HG03432 (cell line): ENCODE data around the gene LPCAT1.

Experiments
- ATAC-seq: cut with Tn5 transposase; IDR thresholded peaks from one replicate; pipeline ENCODE4 v1.9.1; 2021; ENCODE audit warnings: mild to moderate bottlenecking, moderate library complexity; ENCODE audit not compliant: unreplicated experiment

Gene LPCAT1

DNA sequence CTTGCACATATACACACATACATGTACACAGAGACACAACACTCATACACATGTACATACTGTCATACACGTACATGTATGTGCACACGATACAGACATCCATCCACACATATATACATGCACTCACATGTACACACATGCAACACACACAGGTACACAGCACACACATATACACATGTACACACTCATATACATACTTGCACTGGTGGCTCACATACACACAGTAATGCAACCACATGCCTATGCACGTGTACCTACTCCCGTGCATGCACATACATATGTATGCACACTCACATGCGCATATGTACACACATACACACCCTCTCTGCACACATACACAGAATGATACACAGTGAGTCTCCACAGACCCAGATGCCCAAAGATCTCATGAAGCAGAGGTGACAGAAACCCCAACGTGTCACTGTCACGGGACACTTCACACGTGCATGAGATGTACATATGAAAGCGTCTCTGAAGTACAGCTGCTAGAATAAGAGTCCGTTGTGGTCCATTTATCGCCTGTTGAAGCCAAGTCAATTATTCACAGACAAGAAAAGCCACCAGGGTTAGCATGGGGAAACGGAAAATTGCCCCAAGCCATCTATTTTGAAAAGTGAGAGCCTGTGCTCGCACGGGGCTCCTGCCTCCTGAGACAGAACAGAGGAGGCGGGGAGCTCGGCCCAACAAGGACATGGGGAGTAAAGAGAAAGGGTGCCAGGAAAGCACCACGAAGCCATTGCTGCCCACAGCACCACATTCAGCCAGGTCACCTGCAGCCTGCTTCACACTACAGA is 24.9 kb downstream of the LPCAT1 start:
- ATAC-seq = peak; percentile 33

DNA sequence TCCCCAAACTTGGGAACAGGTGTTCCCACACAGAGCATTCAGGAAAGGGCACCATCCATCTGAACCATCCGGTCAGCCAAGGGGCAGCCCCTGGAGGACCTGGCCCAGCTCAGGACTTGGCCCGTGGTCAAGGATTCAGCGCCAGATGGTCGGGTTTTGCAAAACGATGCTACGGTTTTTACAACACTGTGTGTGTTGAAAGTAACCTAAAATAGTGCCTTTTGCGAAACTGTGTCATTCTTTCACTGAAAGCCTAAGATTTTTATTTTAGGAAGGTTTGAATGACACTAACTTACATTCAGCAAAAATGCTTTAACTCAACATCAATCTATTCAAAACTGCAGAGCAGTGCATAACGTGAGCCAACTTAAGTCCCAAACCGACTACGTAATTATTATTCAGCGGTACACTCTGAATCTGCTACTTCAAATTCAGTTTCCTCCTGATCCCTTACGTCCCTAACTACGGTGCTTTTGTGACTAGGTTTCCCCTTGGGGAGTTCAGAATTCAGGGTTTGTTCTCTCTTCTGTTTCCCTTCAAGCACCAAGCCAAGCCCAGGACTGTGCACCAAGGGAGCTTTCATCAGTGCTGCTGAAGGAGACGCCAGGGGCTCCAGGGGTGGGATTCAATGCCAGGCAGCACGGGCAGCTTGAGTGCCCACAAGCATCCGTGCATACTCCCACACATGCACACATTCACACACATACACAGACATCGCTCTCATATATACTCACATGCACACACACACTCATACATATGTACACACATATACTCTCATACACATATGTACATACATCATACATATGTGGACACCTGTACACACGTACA is 25.8 kb downstream of the LPCAT1 start:
- ATAC-seq = peak; percentile 28

DNA sequence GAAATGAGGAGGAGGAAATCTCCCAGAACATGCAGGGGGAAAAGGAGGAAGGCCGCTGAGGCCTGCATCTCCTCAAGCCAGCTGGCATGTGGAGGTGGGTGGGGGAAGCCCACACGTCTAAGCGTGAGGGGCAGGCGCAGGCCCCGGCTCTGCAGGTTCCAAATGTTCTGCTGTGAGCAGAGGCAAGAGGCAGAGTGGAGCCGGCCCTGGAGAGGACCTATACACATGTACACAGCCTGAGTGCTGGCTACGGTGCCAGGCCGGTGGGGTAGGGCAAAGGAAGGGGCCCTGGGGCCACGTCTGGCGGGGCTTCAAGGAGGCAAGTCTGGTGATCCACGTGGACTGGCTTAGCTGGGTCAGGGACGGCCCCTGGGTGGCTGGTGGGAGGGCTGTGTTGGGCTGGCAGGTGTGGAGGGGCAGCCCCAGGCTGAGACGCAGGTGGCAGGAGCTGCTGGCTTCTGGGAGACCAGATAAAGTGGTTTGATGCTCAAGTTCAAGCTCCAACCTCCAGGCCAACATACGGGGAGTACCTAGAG is 26.4 kb downstream of the LPCAT1 start:
- ATAC-seq = peak; percentile 39

DNA sequence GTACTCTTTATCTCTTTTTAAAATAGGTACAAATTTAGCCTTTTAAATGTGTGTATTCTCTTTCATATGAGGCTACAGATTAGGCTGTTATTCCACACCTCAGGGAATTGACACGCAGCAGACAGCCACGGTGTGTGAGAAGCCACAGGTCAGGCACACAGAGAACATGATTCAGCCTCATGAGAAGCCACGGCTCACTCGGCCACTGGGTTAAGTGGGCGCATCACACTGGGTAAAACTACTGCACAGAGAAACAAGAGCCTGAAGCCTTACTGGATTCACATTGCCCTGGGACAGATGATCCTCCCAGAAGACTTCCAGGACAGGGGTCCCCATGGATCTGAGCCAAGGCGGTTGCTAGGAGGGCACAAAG is 28.2 kb downstream of the LPCAT1 start:
- ATAC-seq = no peak

DNA sequence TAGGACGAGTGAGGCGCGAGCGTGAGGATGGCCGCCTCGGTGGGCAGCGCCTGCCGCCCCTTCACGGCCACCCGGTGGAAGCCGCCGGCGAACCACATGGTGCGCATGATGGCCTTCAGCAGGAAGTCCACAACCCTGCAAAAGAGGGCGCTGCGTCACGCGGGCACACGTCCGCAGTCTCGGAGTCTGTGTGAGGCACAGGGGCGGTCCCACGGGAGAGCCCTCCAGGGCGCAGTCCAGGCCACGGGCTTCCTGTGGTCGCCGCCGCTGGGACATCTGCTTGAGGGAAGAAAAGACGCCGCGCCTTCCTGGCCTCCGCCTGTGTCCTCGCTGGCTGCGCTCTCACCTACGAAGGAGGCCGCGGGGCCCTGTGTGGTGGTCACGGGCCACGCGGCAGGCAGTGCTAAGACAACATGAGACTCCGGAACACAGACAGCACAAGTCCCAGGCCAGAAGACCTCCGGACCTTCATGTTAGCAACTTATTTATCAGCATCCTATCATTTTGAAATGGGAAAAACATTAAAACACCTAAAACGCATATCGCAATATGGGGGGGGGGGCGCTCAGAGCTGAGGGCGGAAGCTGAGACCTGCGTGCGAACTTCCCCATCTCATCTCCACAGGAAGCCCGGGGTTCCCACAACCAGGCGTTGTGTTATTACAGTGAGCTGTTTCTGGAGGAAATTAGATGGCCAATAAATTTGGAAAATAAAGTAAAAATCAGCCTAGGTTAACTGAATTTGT is 28.8 kb downstream of the LPCAT1 start:
- ATAC-seq = peak; percentile 40

DNA sequence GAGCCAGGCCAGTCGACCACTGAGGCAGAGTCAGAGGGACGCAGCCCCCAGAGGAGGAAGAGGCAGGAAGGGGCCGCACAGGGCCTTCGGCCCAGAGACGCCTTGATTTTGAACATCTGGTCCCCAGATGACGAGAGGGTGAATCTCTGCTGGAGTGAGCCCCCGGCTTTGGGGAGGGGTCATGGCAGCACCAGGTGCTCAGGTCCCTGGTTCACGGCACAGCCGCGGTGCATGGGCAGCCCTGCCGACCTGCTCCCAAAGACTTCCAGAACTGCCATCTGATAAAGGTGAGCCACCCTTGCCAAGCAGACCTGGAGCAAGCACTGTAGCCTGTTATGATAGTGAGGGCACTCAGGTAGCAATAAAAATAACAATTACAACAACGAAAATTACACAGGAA is 29.8 kb downstream of the LPCAT1 start:
- ATAC-seq = no peak

DNA sequence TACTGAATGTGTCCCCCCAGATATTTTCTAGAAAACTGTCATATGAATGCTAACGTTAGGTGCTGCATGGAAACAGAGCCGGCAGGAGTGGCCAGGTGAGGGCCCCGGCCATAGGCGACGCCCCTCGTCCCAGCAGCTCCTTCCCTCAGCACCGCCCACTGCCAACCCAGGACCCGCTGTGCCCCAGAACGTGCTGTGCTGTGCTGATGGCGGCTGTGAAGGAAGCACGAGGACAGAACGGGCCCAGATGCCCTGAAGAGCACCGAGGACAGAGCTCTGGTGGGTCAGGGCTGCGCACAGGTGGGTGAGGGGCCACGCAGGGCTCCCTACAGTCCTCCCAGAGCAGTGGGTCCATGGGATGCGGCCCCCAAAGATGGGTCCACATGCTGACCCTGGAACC is 30.3 kb downstream of the LPCAT1 start:
- ATAC-seq = no peak

DNA sequence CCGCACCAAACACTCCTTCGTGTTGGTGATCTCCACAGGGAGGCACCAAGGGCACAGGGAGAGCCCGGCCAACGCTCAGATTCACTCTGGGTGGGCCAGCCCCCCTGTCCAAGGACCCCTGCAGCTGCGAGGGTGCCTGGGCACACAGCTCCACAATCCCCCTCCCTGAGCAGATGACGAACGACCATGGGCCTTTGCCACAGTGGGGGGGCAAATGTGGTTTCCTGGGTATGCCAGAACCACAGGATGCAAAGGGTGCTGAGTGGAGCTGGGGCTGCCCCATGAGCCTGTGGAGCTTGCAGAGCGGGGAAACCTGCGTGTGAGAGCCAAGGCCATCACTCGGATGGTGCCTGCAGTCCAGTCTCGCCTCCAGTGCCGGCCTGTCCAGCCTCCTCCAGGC is 31.0 kb downstream of the LPCAT1 start:
- ATAC-seq = no peak

DNA sequence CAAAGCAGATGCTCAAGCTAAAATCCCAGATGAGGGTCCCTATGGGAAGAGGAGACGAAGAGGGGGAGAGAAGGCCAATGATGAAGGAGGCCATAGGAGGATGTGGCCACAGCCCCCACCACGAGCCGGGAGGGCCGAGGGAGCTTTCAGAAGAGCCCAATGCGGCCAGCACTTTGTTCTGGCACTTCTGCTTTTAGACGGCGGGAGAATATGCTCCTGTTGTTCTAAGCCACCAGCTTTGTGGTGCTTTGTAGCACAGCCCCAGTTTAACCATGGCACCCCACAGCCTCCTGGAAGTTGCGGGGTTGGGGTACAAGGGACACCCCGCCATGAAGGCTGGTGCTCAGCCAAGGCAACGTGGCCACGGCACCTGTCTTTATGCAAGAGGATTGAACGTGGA is 33.4 kb downstream of the LPCAT1 start:
- ATAC-seq = no peak

DNA sequence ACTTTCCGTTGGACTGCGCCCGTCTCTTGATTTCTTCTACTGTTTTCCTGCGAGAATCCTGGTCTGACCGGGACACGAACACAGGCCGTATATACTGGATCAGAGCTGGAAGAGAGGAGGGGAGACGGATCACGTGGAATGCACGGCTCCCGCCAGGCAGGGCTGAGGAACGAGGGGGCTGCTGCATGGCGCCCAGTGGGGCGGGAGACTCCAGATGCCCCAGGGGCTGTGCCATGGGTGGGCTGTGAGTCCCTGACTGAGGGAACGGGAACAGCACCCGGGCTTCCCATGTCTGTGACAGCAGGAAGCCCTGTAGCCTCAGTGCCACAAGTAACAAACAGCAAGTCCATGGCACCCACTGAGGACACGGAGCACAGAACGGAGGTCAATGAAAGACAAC is 34.0 kb downstream of the LPCAT1 start:
- no peak for ATAC-seq

DNA sequence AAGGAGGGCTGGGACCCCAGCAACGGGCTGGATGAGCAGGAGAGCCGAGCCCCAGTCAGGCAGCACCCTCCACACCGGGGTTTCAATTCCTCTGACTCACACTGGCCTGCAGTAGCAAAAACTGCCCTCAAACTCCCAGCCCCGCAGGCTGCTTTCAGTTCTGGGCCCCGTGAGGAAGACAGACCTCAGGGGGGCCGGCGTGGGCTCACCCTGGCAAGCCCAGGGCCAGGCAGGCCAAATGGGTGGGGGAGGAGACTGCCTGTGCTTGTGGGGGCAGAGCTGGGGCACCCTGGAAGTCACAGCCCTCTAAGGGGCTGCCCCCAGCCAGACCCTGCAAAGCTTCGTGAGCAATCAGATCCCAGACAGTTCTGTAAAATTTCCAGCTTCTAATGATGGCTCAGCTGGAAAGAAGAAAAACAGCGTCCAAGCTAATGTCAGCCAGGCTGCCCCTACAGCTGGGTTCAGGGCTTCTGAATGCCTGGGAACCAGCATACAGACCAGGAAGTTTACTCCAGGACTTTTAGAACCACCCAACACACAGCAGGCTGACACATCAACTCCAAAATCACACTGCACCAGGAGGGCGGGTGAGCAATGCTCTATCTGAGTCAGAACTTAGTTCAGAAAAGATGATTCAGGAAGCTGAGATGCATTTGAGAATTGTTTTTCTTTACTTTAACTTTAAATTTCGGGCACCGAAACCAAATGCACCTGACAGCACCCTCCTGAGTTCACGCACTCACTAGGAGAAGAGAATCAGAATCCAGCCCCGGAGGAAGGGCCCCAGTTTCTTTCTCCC is 34.7 kb downstream of the LPCAT1 start:
- peak; percentile 49 for ATAC-seq

DNA sequence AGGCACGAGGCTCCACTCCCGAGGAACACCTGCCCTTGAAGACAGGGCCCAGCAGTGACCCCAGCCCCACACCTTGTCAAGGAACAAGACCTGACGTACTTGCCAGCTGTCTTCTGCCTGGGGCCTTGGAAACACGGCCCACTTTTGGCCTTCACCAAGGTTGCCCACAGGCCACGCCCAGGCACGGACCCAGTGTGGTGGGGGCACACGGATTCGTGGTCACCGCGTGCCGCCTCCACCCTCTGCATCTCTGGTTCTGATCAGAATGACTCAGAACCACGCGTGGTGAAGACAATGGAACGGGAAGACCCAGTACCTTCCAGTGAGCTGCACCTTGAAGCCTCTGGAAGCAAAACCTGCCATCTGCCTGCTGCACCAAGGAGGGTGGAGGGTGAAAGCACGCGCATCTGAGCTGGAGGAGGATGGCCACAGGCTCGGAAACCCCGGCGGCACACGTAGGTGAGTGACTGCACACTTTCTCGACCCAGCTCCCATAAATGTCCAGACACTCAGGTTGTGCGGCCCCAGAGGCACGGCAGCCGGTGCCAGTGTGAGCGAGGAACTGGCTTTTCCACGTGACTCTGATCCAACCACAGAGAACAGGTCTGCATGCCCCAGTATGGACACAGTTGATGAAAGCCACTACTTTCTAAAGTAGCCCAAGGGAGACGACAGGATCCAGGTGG is 36.5 kb downstream of the LPCAT1 start:
- no peak for ATAC-seq

DNA sequence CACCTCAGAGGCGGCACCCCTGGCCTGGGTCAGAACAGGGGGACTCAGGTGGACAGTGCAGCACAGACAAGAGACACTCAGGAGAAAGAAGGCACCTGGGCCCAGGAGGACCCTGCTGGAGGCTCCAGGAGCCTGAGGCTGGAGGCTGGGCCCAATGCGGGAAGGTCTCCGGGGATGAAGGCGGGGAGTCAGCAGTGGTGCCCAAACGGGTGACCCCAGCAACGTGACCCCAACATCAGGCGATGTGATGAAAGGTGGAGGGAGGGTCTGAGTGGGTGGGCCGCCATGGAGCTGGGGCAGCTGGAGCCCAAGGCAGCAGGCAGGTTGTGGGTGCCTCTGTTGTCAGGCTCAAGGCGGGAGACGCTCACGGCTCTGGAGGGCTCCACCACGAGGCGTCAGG is 37.5 kb downstream of the LPCAT1 start:
- ATAC-seq = no peak

DNA sequence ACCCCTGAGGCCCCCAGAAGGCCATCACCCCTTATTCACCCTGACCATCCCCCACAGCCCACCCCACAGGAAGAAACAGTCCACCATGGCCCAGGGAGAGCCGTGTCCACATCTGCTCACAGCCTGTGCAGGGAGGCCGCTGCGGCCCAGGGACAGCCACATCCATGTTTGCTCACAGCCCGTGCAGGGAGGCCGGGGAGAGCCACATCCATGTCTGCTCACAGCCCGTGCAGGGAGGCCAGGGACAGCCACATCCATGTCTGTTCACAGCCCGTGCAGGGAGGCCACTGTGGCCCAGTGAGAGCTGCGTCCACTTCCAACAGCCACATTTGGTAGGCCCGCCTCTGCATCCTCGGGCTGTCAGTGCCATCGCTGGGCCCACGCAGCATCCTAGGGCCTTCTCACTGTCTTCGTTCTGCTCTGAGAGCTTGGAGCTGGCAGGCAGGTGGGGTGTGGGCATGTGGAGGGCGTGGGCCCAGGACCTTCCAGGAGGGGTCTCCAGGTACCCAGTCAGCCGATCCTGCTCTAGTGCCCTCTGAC is 38.1 kb downstream of the LPCAT1 start:
- ATAC-seq = no peak

DNA sequence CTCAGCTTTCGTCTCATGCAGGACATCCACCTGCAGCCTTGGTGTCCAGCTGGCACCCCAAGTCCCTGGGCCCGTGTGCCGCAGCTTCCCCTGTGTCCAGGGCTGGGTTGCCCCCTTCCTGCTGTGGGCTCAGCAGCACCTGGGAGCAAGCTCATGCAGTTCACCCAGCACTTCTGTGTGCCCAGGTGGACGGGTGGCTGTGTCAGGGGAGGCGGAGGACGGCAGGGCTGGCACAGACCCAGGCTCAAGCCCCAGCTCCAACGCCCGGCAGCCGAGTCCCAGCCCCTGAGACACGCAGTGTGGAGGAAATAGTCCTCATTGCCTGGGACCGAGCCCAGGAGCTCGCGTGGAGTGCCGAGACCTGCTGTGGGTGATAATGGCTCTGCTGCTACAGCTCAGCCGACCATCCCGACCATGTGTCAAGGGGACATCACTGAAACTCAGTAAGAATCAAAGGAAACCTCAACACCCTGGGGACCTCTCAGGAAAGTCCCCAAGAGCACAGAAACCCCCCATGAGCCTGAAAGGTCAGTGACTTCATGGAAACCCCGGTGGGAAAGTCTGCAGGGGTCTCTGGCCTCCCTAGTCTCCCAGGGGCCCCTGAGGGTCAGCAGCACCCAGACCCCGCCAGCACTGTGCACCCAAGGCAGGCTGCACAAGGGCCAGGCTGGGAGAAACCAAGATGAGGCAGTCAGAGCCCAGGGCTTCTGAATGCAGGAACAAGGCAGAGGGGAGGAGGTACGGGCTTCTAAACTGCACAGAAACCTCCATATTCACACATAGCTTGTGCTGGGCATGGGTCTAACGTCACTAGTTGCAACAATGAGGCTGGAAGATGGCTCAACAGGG is 38.8 kb downstream of the LPCAT1 start:
- peak; percentile 65 for ATAC-seq

DNA sequence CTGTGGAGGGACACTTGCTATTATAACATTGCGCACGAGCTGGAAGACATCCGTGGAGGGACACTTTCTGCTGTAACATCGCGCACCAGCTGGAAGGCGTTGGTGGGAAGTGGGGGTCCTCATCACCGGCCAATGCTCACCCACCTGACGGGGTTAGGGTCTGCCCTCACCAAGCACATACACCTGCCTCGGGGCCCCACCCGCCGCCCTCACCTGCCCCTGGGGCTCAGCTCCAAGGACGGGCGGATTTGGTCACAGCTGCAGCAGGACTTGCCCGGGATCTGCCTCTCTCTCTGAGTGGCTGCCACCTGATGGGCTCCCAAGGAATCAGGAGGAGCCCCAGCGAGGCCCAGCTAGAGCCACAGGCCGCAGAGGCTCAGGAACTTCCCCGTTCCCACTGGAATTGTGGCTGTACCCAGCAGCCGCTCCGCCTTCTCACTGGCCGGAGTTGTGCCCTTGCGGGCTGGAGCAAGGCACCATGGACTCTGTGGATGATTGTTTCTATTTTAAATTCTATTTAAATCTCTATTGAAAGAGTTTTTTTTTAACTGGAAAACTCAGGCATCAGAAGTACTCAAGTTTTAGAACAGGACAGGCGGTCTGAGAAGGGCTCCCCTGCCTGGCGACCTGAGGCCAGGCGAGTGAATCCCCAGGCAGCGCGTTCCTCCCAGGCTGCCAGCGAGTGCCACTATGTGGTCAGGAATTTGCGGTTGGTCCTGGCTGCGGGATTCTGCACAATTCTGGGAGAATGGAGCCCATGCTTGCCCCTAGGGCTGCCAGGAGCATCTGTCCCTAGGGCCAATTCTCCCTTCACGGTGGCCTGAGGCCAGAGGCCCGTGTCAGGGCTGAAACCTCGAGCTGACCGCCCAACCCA is 39.7 kb downstream of the LPCAT1 start:
- ATAC-seq = no peak

DNA sequence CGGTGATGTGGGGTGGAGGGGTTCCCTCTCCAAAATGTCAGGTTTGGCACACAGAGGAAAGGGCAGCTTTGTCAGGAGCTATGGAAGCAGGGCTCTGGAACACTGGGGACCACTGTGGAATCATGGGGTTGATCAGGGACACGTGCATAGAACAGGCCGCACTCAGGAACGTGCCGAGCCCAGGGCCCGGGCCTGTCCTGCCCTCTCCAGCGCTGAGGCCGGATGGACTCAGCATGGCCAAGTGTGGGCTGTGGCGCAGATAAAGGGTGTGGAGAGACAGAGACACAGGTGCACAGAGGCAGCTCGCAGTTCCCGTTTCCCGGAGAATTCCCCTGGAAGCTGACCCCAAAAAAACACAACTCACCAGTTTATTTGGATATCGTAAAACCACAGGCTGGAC is 40.7 kb downstream of the LPCAT1 start:
- no peak for ATAC-seq

DNA sequence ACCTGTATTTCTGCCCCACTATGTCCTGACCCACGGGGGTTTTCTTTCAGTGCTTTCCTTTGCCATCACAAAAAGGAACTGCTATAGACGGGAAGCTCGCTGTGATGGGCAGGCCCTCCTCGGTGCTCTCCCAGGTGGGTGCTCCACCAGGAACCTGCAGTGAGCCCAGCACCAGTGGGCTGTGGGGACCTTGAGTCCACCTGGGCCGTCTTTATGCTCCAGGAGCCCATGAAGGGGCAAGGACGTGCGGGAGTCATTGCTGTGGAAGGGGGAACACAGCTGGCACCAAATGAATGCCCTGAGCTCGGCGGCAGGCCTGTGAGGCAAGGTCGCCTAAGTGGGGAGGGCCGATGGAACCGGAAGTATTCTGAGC is 41.8 kb downstream of the LPCAT1 start:
- no peak for ATAC-seq
